Measurements from ENCODE around the gene CHST1.

DNA sequence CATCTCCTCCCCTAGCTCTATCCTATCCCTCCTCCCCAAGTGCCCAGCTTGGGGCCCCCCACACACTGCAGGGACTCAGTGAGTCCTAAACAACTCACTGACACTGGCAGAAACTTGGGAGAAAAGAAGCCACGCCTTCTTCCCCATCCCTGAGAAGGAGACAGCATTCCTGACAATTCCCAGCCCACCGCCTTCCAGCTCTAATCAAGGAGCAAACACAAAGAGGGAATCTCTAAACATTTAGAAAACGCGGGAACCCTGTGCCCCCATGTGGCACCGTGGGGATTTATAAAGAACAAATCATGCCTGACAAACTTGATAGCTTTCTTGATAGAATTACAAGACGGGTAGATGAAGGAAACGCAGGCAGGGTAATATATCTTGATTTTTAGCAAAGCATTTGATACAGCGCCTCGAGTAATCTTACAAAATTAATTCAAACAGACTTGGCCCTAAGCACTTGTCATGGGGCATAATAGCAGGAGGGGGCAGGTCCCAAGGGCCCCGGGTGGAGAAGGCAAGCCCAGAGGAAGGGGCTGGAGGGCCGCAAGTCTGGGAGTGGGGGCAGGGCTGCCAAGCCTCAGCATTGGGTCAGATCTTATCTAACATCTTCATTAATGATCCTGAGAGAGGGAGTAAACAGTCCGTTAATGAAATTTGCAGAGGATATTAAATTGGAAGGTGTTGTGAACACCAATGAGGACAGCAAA is 4.5 kb downstream of the CHST1 start:
- TF ChIP-seq EZH2phosphoT487 (IDR thresholded peaks at IDR 0.05; ENCODE audit: borderline replicate concordance, low read length) (no peak), EZH2 (IDR thresholded peaks at IDR 0.05; ENCODE audit: low read length, unreplicated experiment) (no peak)

All from PC-3 (cell line).